SK-N-SH (cell line): Measurements from ENCODE around the gene CDK18. TPM values are rescaled to one million over a fixed set of nuclear protein-coding genes. Genes with fewer than 3 reads are reported as not detected.

ENCODE experiments used
- CTCF ChIA-PET: fragments of 300-600, 350-600 bp; formaldehyde crosslinking; extraction: SDS; loops from one replicate; lab custom pipeline; 2021; lab: Yijun Ruan, JAX
- POLR2A ChIA-PET: fragments of 350-600 bp; sonication (Branson Sonifier 250); formaldehyde crosslinking; extraction: SDS; loops from one replicate; lab custom pipeline; 2020; ENCODE audit warnings: antibody characterized with exemption, inconsistent platforms; lab: Yijun Ruan, JAX
- DNase-seq: peaks from one replicate; pipeline ENCODE4 v3.0.0; 2012
- H2AFZ ChIP-seq: fragments of 200-600 bp; sonication (generic); 2 replicates; pipeline ENCODE4 v1.8.1; 2016; ENCODE audit warnings: antibody characterized with exemption, mild to moderate bottlenecking, low read depth
- H3F3A ChIP-seq: fragments of 200-600 bp; sonication (generic); replicated peaks from 2 replicates; pipeline ENCODE3; 2016; ENCODE audit warnings: antibody characterized with exemption, mild to moderate bottlenecking; ENCODE audit not compliant: insufficient read depth
- H3K27ac ChIP-seq, 2 experiments: fragments of 200-500 bp in 1 of 2; fragments of 200-600 bp in 1 of 2; sonication (Bioruptor generic) in 1 of 2; sonication (generic), shearing (Covaris generic) in 1 of 2; 2 replicates each; pipeline versions ENCODE4 v1.5.1 to v1.6.1; 2014 to 2016; ENCODE audit warnings: low read depth in 2 of 2, inconsistent platforms in 1 of 2, low read length in 1 of 2, mild to moderate bottlenecking in 1 of 2, mixed read lengths in 1 of 2
- H3K27me3 ChIP-seq: fragments of 200-600 bp; sonication (generic), shearing (Covaris generic); 2 replicates; pipeline ENCODE4 v1.6.1; 2016; ENCODE audit warnings: mixed run types; ENCODE audit not compliant: insufficient read depth
- H3K36me3 ChIP-seq, 2 experiments: fragments of 200-500 bp in 1 of 2; fragments of 200-600 bp in 1 of 2; sonication (Bioruptor generic) in 1 of 2; sonication (generic) in 1 of 2; replicated peaks in 1 of 2; 2 replicates each; pipeline versions ENCODE3 to v1.5.1; 2014 to 2016; ENCODE audit warnings: low read length in 1 of 2, mild to moderate bottlenecking in 1 of 2; ENCODE audit not compliant: insufficient read depth in 2 of 2, control insufficient read depth in 1 of 2
- H3K4me1 ChIP-seq, 2 experiments: fragments of 200-500 bp in 1 of 2; fragments of 200-600 bp in 1 of 2; sonication (Bioruptor generic) in 1 of 2; sonication (generic), shearing (Covaris generic) in 1 of 2; 2 replicates each; pipeline versions ENCODE4 v1.5.1 to v1.6.1; 2014 to 2016; ENCODE audit warnings: low read depth in 1 of 2, low read length in 1 of 2, mixed run types in 1 of 2; ENCODE audit not compliant: insufficient read depth in 2 of 2, control insufficient read depth in 1 of 2
- H3K4me2 ChIP-seq: fragments of 200-600 bp; sonication (generic), shearing (Covaris generic); 2 replicates; pipeline ENCODE4 v1.6.1; 2017; ENCODE audit warnings: mixed run types
- H3K4me3 ChIP-seq, 2 experiments: fragments of 200-500 bp in 1 of 2; fragments of 200-600 bp in 1 of 2; sonication (Bioruptor generic) in 1 of 2; sonication (generic), shearing (Covaris generic) in 1 of 2; 2 replicates each; pipeline versions ENCODE4 v1.5.1 to v1.8.1; 2014 to 2016; ENCODE audit warnings: low read depth in 2 of 2, inconsistent platforms in 1 of 2, low read length in 1 of 2, mild to moderate bottlenecking in 1 of 2, mixed read lengths in 1 of 2, moderate library complexity in 1 of 2
- H3K79me2 ChIP-seq: fragments of 200-600 bp; sonication (generic); 2 replicates; pipeline ENCODE4 v1.8.1; 2017; ENCODE audit warnings: mild to moderate bottlenecking; ENCODE audit not compliant: insufficient read depth
- H3K9ac ChIP-seq: fragments of 200-600 bp; sonication (generic); 2 replicates; pipeline ENCODE4 v1.6.1; 2017; ENCODE audit warnings: mixed run types
- H3K9me2 ChIP-seq: fragments of 200-600 bp; sonication (generic); 2 replicates; pipeline ENCODE4 v1.6.1; 2017; ENCODE audit warnings: mixed run types
- H3K9me3 ChIP-seq: fragments of 200-600 bp; sonication (generic); 2 replicates; pipeline ENCODE4 v1.6.1; 2017; ENCODE audit warnings: mixed run types, mild to moderate bottlenecking, moderate library complexity
- H4K20me1 ChIP-seq: fragments of 200-600 bp; sonication (generic); 2 replicates; pipeline ENCODE4 v1.6.1; 2017; ENCODE audit warnings: mild to moderate bottlenecking, mixed run types; ENCODE audit not compliant: insufficient read depth
- CTCF ChIP-seq: fragments of 200-600 bp; sonication (generic); IDR thresholded peaks from 2 replicates; pipeline ENCODE4 v1.6.1; 2017; ENCODE audit warnings: antibody characterized with exemption, mild to moderate bottlenecking, moderate library complexity
- ELF1 ChIP-seq: IDR thresholded peaks from 2 replicates; pipeline ENCODE4 v1.4.0; 2012
- EP300 ChIP-seq, 2 experiments: IDR thresholded peaks; 2 replicates each; pipeline versions ENCODE4 v1.4.0 to v1.6.1; 2012; ENCODE audit warnings: borderline replicate concordance in 1 of 2, low read depth in 1 of 2, low read length in 1 of 2
- EZH2phosphoT487 ChIP-seq: fragments of 200-600 bp; sonication (generic); IDR thresholded peaks from 2 replicates; pipeline ENCODE4 v1.6.1; 2017; ENCODE audit warnings: low read depth, mixed run types, mild to moderate bottlenecking, antibody characterized with exemption, moderate library complexity, borderline replicate concordance
- FOSL2 ChIP-seq: IDR thresholded peaks from 2 replicates; pipeline ENCODE4 v1.4.0; 2012; ENCODE audit warnings: low read depth, mild to moderate bottlenecking, moderate library complexity, borderline replicate concordance
- GATA2 ChIP-seq: sonication (generic); formaldehyde crosslinking; IDR thresholded peaks from 2 replicates; pipeline ENCODE4 v1.5.0; 2020; ENCODE audit warnings: mild to moderate bottlenecking, missing genetic modification reagents
- IRF3 ChIP-seq: fragments of 150-350 bp; IDR thresholded peaks from 2 replicates; pipeline ENCODE4 v1.6.1; 2016; ENCODE audit warnings: mild to moderate bottlenecking, low read depth, low read length
- JUND ChIP-seq: IDR thresholded peaks from 2 replicates; pipeline ENCODE4 v1.4.0; 2012
- MAX ChIP-seq: IDR thresholded peaks from 2 replicates; pipeline ENCODE4 v1.4.0; 2012; ENCODE audit warnings: low read depth
- MEF2A ChIP-seq: IDR thresholded peaks from 2 replicates; pipeline ENCODE4 v1.4.0; 2012; ENCODE audit warnings: low read depth, borderline replicate concordance
- MXI1 ChIP-seq: IDR thresholded peaks from 2 replicates; pipeline ENCODE4 v1.6.1; 2012; ENCODE audit warnings: mild to moderate bottlenecking, low read depth, low read length, improper control_type of control experiment
- NFIC ChIP-seq: IDR thresholded peaks from 2 replicates; pipeline ENCODE4 v1.4.0; 2012; ENCODE audit warnings: borderline replicate concordance
- NRF1 ChIP-seq: IDR thresholded peaks from 2 replicates; pipeline ENCODE4 v1.6.1; 2012; ENCODE audit warnings: low read depth, mild to moderate bottlenecking, low read length
- REST ChIP-seq: IDR thresholded peaks from 2 replicates; pipeline ENCODE4 v1.6.1; 2012; ENCODE audit warnings: mild to moderate bottlenecking, low read depth, low read length, moderate library complexity
- SIN3A ChIP-seq: IDR thresholded peaks from 2 replicates; pipeline ENCODE4 v1.6.1; 2012; ENCODE audit warnings: low read depth, mild to moderate bottlenecking, low read length, moderate library complexity, borderline replicate concordance
- TCF12 ChIP-seq: IDR thresholded peaks from 2 replicates; pipeline ENCODE4 v1.4.0; 2012
- TEAD4 ChIP-seq: IDR thresholded peaks from 2 replicates; pipeline ENCODE4 v1.4.0; 2012; ENCODE audit warnings: mild to moderate bottlenecking, borderline replicate concordance; ENCODE audit not compliant: insufficient read depth
- YY1 ChIP-seq: IDR thresholded peaks from 2 replicates; pipeline ENCODE4 v1.4.0; 2012; ENCODE audit warnings: low read depth, mild to moderate bottlenecking
- ZBTB33 ChIP-seq: IDR thresholded peaks from 2 replicates; pipeline ENCODE4 v1.4.0; 2012; ENCODE audit warnings: low read depth, borderline replicate concordance
- WGBS: methylation state at CpG from one replicate; pipeline ENCODE4 v1.1.6; 2017; ENCODE audit warnings: low lambda C conversion rate; 5-methylcytosine and 5-hydroxymethylcytosine counted together
- polyA plus RNA-seq, 3 experiments: library from polyadenylated mRNA; depleted of rRNA; stranded (reverse); fragments of >200 nt; gene quantifications; 2 replicates each; pipeline ENCODE4 v1.2.3, GENCODE V29; 2012

The CDK18 gene
- polyA plus RNA-seq, 1 of the 3 experiments (the other 2 are of a cell fraction) = 2.5 TPM

GRCh38 chr1:205465392-205465791 lies 39.1 kb upstream of the CDK18 start:
- Histone ChIP-seq H3K9ac (no peak overlapping the region), H3K27me3 (peaks cover 47% of the 10 kb centered on the region), H2AFZ (no peak overlapping the region), H3K4me1 (no peaks in the 10 kb centered on the region), H3K4me3 (no peak overlapping the region), H3K79me2 (no peaks in the 10 kb centered on the region), H3F3A (no peaks in the 10 kb centered on the region)
- WGBS = 33% methylated on average over 2 of the region's 2 CpGs
- CTCF ChIA-PET = no interaction called here
- no peak for TF ChIP-seq JUND
- no peak for TF ChIP-seq EZH2phosphoT487
- no peak for TF ChIP-seq YY1
- TF ChIP-seq MXI1 = no peak
- TF ChIP-seq FOSL2 = no peak
- no peak for TF ChIP-seq NRF1
- no peak for TF ChIP-seq IRF3
- no peak for TF ChIP-seq NFIC
- no peak for TF ChIP-seq ELF1
- no peak for TF ChIP-seq REST
- no peak for TF ChIP-seq TCF12
- TF ChIP-seq CTCF = no peak
- TF ChIP-seq EP300 (IDR thresholded peaks at IDR 0.05; ENCODE audit: borderline replicate concordance in 1 of 2, low read depth in 1 of 2, low read length in 1 of 2) = no peak
- TF ChIP-seq MEF2A = no peak
- TF ChIP-seq TEAD4 = no peak
- no peak for TF ChIP-seq MAX
- TF ChIP-seq ZBTB33 = no peak
- TF ChIP-seq SIN3A = no peak
- no peak for TF ChIP-seq GATA2 (CRISPR knock-in tag)
- TF ChIP-seq, all 33 proteins: peak for 0
- Histone ChIP-seq H4K20me1 (no peaks in the 10 kb centered on the region), H3K4me2 (no peak overlapping the region), H3K27ac (no peak overlapping the region), H3K9me3 (no peaks in the 10 kb centered on the region), H3K9me2 (no peaks in the 10 kb centered on the region), H3K36me3 (no peaks in the 10 kb centered on the region)
- DNase-seq = no peak
- POLR2A ChIA-PET = no interaction called here
